ENCODE measurements around the gene VTI1A. TPM values are rescaled to one million over a fixed set of nuclear protein-coding genes. Genes with fewer than 3 reads are reported as not detected.
A peak's percentile ranks its signal among the peaks of the same experiment; 100 is the strongest.
"Not testable (repeated sequence)": the region's sequence is repeated elsewhere in the genome, so short reads cannot be mapped to it uniquely, and the experiment has no call there.

Gene VTI1A
- total and polyA plus RNA-seq, 8 donors = 7.3 to 20.2 (median 11.6) TPM

DNA sequence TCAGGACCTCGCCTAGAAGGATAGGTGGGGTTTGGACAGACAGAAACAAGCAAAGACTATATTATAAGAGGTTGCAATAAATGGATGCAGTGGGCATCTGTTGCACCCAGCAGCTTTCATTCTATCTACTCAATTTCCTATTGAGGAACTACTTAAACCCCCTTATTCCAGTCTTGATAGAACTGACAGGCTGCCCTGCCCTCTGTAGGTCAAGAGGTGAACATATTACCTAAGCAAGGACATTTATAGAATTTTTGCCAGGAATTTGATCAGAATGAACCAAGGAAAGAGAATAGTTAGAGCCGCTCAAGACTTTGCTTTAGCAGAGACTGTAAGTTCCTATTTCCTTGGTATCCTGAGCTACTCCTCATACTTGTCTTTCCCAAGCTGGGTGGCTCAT, 9.5 kb downstream of the VTI1A start:
- Histone ChIP-seq H3K27ac (no peak overlapping the region), H3K4me1 (no peaks in the 10 kb centered on the region), H3K27me3 (no peaks in the 10 kb centered on the region), H3K4me3 (no peak overlapping the region), H3K9me3 (no peaks in the 10 kb centered on the region), H3K36me3 (peaks cover 0 to 5% (median 0%) of the 10 kb centered on the region in 3 donors)
- ATAC-seq (no peak), FAIRE-seq (no peak), DNase-seq (no peak)
- 95 to 96% methylated on average over 2 of the region's 2 CpGs for WGBS, 2 donors
- intact Hi-C loops (cut with DNase I) = no loop called here
- TF ChIP-seq, protein P1, sequence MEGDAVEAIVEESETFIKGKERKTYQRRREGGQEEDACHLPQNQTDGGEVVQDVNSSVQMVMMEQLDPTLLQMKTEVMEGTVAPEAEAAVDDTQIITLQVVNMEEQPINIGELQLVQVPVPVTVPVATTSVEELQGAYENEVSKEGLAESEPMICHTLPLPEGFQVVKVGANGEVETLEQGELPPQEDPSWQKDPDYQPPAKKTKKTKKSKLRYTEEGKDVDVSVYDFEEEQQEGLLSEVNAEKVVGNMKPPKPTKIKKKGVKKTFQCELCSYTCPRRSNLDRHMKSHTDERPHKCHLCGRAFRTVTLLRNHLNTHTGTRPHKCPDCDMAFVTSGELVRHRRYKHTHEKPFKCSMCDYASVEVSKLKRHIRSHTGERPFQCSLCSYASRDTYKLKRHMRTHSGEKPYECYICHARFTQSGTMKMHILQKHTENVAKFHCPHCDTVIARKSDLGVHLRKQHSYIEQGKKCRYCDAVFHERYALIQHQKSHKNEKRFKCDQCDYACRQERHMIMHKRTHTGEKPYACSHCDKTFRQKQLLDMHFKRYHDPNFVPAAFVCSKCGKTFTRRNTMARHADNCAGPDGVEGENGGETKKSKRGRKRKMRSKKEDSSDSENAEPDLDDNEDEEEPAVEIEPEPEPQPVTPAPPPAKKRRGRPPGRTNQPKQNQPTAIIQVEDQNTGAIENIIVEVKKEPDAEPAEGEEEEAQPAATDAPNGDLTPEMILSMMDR (IDR thresholded peaks at IDR 0.05) = no peak

DNA sequence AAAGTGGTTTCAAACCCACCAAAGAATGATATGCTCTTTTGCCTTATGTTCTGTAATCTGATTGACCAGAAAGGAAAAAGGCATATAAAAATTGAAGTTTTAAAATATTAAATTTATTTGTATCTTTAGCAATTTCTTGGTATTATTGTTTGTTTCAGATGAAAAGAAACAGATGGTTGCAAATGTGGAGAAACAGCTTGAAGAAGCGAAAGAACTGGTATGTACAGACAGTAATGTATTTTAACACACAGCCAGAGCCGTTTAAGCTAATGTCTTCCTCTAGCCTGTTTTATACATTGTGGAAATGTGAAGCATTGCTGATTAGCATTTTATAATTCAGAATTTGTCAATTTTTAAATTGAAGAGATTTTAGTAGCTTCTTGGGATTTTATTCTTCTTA, 13.4 kb downstream of the VTI1A start:
- DNase-seq (no peak), ATAC-seq (no peak), FAIRE-seq (no peak)
- 92 to 98% methylated on average over 2 of the region's 2 CpGs for WGBS, 2 donors
- Histone ChIP-seq H3K9me3 (no peaks in the 10 kb centered on the region), H3K27ac (no peak overlapping the region), H3K27me3 (no peaks in the 10 kb centered on the region), H3K4me3 (no peak overlapping the region), H3K4me1 (no peaks in the 10 kb centered on the region), H3K36me3 (peaks cover 0 to 17% (median 4%) of the 10 kb centered on the region in 3 donors)
- TF ChIP-seq, protein P1 (IDR thresholded peaks at IDR 0.05) = no peak
- intact Hi-C loops (cut with DNase I) = no loop called here

DNA sequence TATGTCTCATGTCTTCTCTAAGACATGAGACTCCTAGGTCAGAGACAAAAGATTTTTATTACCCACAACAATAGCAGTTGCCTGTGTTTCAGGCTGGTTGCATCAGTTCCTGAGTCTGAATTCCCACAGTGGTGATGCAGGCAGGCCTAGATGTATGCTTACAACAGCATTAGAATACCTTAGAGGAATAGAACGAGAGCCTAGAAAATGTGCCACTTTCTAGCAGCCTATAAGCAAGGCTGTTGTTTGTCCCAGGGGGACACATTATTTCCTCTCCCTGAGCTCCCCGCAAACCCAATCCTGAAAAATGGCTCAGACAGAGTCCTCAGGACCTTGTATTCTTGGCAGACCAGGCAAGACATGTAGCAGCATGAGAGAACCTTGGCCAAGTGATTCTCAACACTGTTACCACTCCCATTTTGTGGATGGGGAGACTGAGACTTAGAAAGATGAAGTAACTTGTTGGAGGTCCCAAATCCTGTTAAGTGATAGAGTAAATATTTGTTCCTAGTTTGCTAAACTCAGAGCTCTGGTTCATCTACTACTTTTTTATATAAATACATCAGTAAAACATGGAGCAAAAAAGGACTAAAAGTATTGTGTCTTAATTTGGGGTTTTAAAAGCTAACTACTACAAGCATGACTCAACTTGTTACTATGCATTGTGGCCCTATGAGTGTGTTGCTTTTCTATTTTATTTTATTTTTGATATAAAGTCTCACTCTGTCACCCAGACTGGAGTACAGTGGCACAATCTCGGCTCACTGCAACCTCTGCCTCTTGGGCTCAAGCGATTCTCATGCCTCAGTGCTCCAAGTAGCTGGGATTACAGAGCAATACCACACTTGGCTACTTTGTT, 14.2 kb downstream of the VTI1A start:
- Histone ChIP-seq H3K4me1 (no peaks in the 10 kb centered on the region), H3K36me3 (peaks cover 0 to 24% (median 4%) of the 10 kb centered on the region in 3 donors), H3K27ac (no peak overlapping the region), H3K9me3 (no peaks in the 10 kb centered on the region), H3K4me3 (no peak overlapping the region), H3K27me3 (no peaks in the 10 kb centered on the region)
- intact Hi-C loops (cut with DNase I) = no loop called here
- FAIRE-seq = no peak
- TF ChIP-seq, protein P1 (IDR thresholded peaks at IDR 0.05) = no peak
- 96 to 99% methylated on average over 4 of the region's 4 CpGs for WGBS, 2 donors
- no peak for ATAC-seq
- DNase-seq = no peak

DNA sequence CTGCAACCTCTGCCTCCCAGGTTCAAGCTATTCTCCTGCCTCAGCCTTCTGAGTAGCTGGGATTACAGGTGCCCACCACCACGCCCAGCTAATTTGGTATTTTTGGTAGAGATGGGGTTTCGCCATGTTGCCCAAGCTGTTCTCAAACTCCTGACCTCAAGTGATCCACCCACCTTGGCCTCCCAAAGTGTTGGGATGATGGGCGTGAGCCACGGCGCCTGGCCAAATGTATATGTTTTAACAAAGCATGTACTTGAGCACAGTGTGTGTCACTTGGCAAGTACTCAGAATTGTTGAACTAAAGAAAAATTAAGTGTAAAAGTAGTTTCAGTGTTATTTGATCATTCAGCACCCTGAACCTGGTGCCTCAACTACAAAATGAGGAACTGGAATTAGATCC, 17.1 kb downstream of the VTI1A start:
- 97 to 98% methylated on average over 5 of the region's 5 CpGs for WGBS, 2 donors

DNA sequence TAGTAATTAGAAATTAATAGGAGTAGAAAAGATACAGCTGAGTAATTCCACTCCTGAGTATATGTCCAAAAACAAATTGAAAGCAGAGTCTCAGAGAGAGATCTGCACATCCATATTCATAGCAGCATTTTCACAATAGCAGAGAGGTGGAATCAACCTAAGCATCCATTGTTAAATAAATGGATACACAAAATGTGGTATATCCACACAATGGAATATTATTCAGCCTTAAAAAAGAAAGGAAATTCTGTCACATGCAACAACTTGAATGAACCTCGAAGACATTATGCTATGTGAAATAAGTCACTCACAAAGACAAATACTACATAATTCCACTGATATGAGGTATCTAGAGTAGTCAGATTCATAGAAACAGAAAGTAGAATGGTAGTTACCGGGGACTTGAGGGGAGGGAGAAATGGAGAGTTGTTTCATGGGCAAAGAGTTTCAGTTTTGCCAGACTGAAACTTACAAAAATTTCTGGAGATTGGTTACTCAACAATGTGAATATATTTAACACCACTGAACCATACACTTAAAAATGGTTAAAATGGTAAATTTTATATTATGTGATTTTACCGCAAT, 18.4 kb downstream of the VTI1A start:
- no peaks in the 10 kb centered on the region for H3K4me1 ChIP-seq
- no peak overlapping the region for H3K4me3 ChIP-seq
- H3K36me3 ChIP-seq = peaks cover 0 to 24% (median 4%) of the 10 kb centered on the region in 3 donors
- DNase-seq (no peak), FAIRE-seq (peak; percentile 17), ATAC-seq (no peak)
- no peaks in the 10 kb centered on the region for H3K27me3 ChIP-seq
- TF ChIP-seq, protein P1 (IDR thresholded peaks at IDR 0.05) = no peak
- H3K9me3 ChIP-seq = no peaks in the 10 kb centered on the region
- H3K27ac ChIP-seq = no peak overlapping the region
- 94 to 98% methylated on average over 3 of the region's 3 CpGs for WGBS, 2 donors
- intact Hi-C loops (cut with DNase I) = no loop called here

More for the DNA sequence above, 17.1 kb downstream of the VTI1A start:
- H3K27ac ChIP-seq; DNase-seq; FAIRE-seq; H3K9me3 ChIP-seq; intact Hi-C loops (cut with DNase I); ATAC-seq; H3K4me3 ChIP-seq; H3K27me3 ChIP-seq; H3K4me1 ChIP-seq: not testable (repeated sequence)
- H3K36me3 ChIP-seq = peaks cover 0 to 24% (median 4%) of the 10 kb centered on the region in 3 donors

All from pancreas (tissue), 10 donors.